HCT116 (cell line): ENCODE results near the gene GNA15. TPM values are rescaled to one million over a fixed set of nuclear protein-coding genes. Genes with fewer than 3 reads are reported as not detected.

ENCODE experiments used
- ATAC-seq: fragments of 200-7000 bp; cut with Tn5 transposase; 2 replicates; pipeline ENCODE4 v1.9.1; 2020; ENCODE audit warnings: mild to moderate bottlenecking, moderate library complexity
- BruUV-seq: library from RNA; stranded (reverse); fragments of 400-500 nt; replicated peaks from 2 replicates; lab custom pipeline; 2021; lab: Mats Ljungman, UMichigan
- CTCF ChIA-PET: fragments of 300-600 bp; sonication (Branson Sonifier 250); formaldehyde crosslinking; loops from one replicate; lab custom pipeline; 2021; ENCODE audit warnings: antibody characterized with exemption; lab: Charles Lee
- POLR2A ChIA-PET: fragments of 300-600, 350-600 bp; sonication (Branson Sonifier 250); formaldehyde crosslinking; loops from one replicate; lab custom pipeline; 2021; ENCODE audit warnings: antibody characterized with exemption; lab: Charles Lee
- RAD21 ChIA-PET, 2 experiments: fragments of 300-600 bp; sonication (Branson Sonifier 250); formaldehyde crosslinking; loops; one replicate each; lab custom pipeline; 2023; ENCODE audit warnings: low total read pairs in 2 of 2; ENCODE audit not compliant: uncharacterized antibody in 2 of 2, unreplicated experiment in 2 of 2, low non-redundant PET in 1 of 2; lab: Charles Lee
- DNase-seq: peaks from one replicate; pipeline ENCODE4 v3.0.0-alpha.2; 2010; ENCODE audit warnings: low read depth, low spot score
- H2AFZ ChIP-seq: fragments of 200-600 bp; shearing (Covaris generic), sonication (generic); 2 replicates; pipeline ENCODE4 v1.6.1; 2017; ENCODE audit warnings: low read depth, mixed run types, mixed read lengths, antibody characterized with exemption, low read length; ENCODE audit not compliant: poor library complexity, severe bottlenecking
- H3K27ac ChIP-seq: 2 replicates; pipeline ENCODE4 v1.5.1; 2012; ENCODE audit warnings: low read depth, low read length
- H3K27me3 ChIP-seq: fragments of 200-600 bp; sonication (generic); 2 replicates; pipeline ENCODE4 v1.6.1; 2016; ENCODE audit warnings: mixed run types, low read length, mixed read lengths; ENCODE audit not compliant: insufficient read depth
- H3K36me3 ChIP-seq, 2 experiments: fragments of 200-500 bp in 1 of 2; fragments of 200-600 bp in 1 of 2; sonication (Bioruptor generic) in 1 of 2; sonication (generic) in 1 of 2; 2 replicates each; pipeline versions ENCODE4 v1.5.1 to v1.6.1; 2014 to 2016; ENCODE audit warnings: low read length in 2 of 2, inconsistent platforms in 1 of 2, mixed read lengths in 1 of 2, mixed run types in 1 of 2; ENCODE audit not compliant: insufficient read depth in 2 of 2, control insufficient read depth in 1 of 2
- H3K4me1 ChIP-seq, 2 experiments: fragments of 200-600 bp in 1 of 2; sonication (generic) in 1 of 2; 2 replicates each; pipeline versions ENCODE4 v1.5.1 to v1.6.1; 2012 to 2017; ENCODE audit warnings: low read length in 2 of 2, inconsistent platforms in 1 of 2, mild to moderate bottlenecking in 1 of 2, mixed read lengths in 1 of 2, mixed run types in 1 of 2, moderate library complexity in 1 of 2; ENCODE audit not compliant: insufficient read depth in 2 of 2, control insufficient read depth in 1 of 2
- H3K4me2 ChIP-seq: fragments of 200-600 bp; sonication (generic); 2 replicates; pipeline ENCODE4 v1.6.1; 2017; ENCODE audit warnings: mixed run types, low read length, mixed read lengths
- H3K4me3 ChIP-seq, 2 experiments: fragments of 200-600 bp in 1 of 2; sonication (generic) in 1 of 2; replicated peaks in 1 of 2; 2 replicates each; pipeline ENCODE4 v1.5.1; 2011 to 2016; ENCODE audit warnings: low read length in 2 of 2, control low read depth in 1 of 2, low read depth in 1 of 2, mild to moderate bottlenecking in 1 of 2, mixed read lengths in 1 of 2, mixed run types in 1 of 2
- H3K79me2 ChIP-seq: fragments of 200-600 bp; sonication (generic); 2 replicates; pipeline ENCODE4 v1.6.1; 2017; ENCODE audit warnings: mild to moderate bottlenecking, mixed run types, low read length, moderate library complexity, mixed read lengths; ENCODE audit not compliant: insufficient read depth
- H3K9ac ChIP-seq: fragments of 200-600 bp; sonication (generic); 2 replicates; pipeline ENCODE4 v1.6.1; 2016; ENCODE audit warnings: low read length, mixed read lengths
- H3K9me2 ChIP-seq: fragments of 200-600 bp; sonication (generic), shearing (Covaris generic); 2 replicates; pipeline ENCODE4 v1.6.1; 2017; ENCODE audit warnings: mixed run types, mild to moderate bottlenecking, moderate library complexity; ENCODE audit not compliant: insufficient read depth
- H3K9me3 ChIP-seq, 2 experiments: fragments of 200-500 bp in 1 of 2; fragments of 200-600 bp in 1 of 2; sonication (Bioruptor generic) in 1 of 2; sonication (generic) in 1 of 2; 2 replicates each; pipeline ENCODE4 v1.6.1; 2014 to 2017; ENCODE audit warnings: low read length in 2 of 2, mixed read lengths in 2 of 2, inconsistent platforms in 1 of 2, low read depth in 1 of 2, mild to moderate bottlenecking in 1 of 2, mixed run types in 1 of 2, moderate library complexity in 1 of 2; ENCODE audit not compliant: control insufficient read depth in 1 of 2, insufficient read depth in 1 of 2
- H4K20me1 ChIP-seq: fragments of 200-600 bp; sonication (generic), shearing (Covaris generic); 2 replicates; pipeline ENCODE4 v1.6.1; 2017; ENCODE audit warnings: mixed run types, mild to moderate bottlenecking, moderate library complexity; ENCODE audit not compliant: insufficient read depth
- ATF3 ChIP-seq: IDR thresholded peaks from 2 replicates; pipeline ENCODE4 v1.6.1; 2012
- CBX3 ChIP-seq: IDR thresholded peaks from 2 replicates; pipeline ENCODE4 v1.6.1; 2012; ENCODE audit warnings: low read depth
- CTCF ChIP-seq, 3 experiments: fragments of 200-600 bp in 1 of 3; sonication (generic) in 1 of 3; IDR thresholded peaks in 2 of 3; conservative IDR thresholded peaks in 1 of 3; 2 replicates each; pipeline ENCODE4 v1.5.1; 2012 to 2017; ENCODE audit warnings: low read depth in 2 of 3, low read length in 2 of 3, antibody characterized with exemption in 1 of 3, borderline replicate concordance in 1 of 3, control low read depth in 1 of 3, mild to moderate bottlenecking in 1 of 3, mixed read lengths in 1 of 3, mixed run types in 1 of 3, moderate library complexity in 1 of 3; ENCODE audit not compliant: insufficient read depth in 1 of 3
- ELF1 ChIP-seq: IDR thresholded peaks from 2 replicates; pipeline ENCODE4 v1.6.1; 2012; ENCODE audit warnings: low read depth, borderline replicate concordance
- EZH2 ChIP-seq: fragments of 200-600 bp; sonication (generic); IDR thresholded peaks from 2 replicates; pipeline ENCODE4 v1.6.1; 2017; ENCODE audit warnings: antibody characterized with exemption, mixed run types
- EZH2phosphoT487 ChIP-seq: fragments of 200-600 bp; IDR thresholded peaks from 2 replicates; pipeline ENCODE4 v1.6.1; 2018; ENCODE audit warnings: antibody characterized with exemption, borderline replicate concordance
- FOSL1 ChIP-seq: IDR thresholded peaks from 2 replicates; pipeline ENCODE4 v1.6.1; 2012; ENCODE audit warnings: low read depth
- JUND ChIP-seq: IDR thresholded peaks from 2 replicates; pipeline ENCODE4 v1.6.1; 2012
- POLR2A ChIP-seq: IDR thresholded peaks from 2 replicates; pipeline ENCODE4 v1.7.0; 2011; ENCODE audit warnings: borderline replicate concordance; ENCODE audit not compliant: insufficient read depth, insufficient read length; ENCODE audit errors: extremely low read depth
- RAD21 ChIP-seq: IDR thresholded peaks from 2 replicates; pipeline ENCODE4 v1.6.1; 2012; ENCODE audit warnings: low read depth, mild to moderate bottlenecking
- REST ChIP-seq: IDR thresholded peaks from 2 replicates; pipeline ENCODE4 v1.6.1; 2012; ENCODE audit warnings: low read depth
- SP1 ChIP-seq: IDR thresholded peaks from 2 replicates; pipeline ENCODE4 v1.6.1; 2012; ENCODE audit warnings: low read depth
- SRF ChIP-seq: IDR thresholded peaks from 2 replicates; pipeline ENCODE4 v1.6.1; 2012; ENCODE audit warnings: low read depth
- TCF7L2 ChIP-seq: IDR thresholded peaks from 2 replicates; pipeline ENCODE4 v1.7.0; 2011; ENCODE audit warnings: borderline replicate concordance, inconsistent platforms; ENCODE audit not compliant: insufficient read depth, insufficient read length; ENCODE audit errors: extremely low read depth
- YY1 ChIP-seq: IDR thresholded peaks from 2 replicates; pipeline ENCODE4 v1.6.1; 2011; ENCODE audit warnings: low read length, low read depth, moderate library complexity, mild to moderate bottlenecking; ENCODE audit not compliant: insufficient replicate concordance; ENCODE audit errors: extremely low read depth
- ZFX ChIP-seq: fragments of 450-650 bp; IDR thresholded peaks from 2 replicates; pipeline ENCODE4 v1.6.1; 2017
- ZNF274 ChIP-seq: fragments of 200-500 bp; sonication (Bioruptor generic); IDR thresholded peaks from 2 replicates; pipeline ENCODE4 v1.6.1; 2014; ENCODE audit warnings: mild to moderate bottlenecking, low read depth, low read length, inconsistent platforms
- intact Hi-C: fragments of 100-400 bp; cut with micrococcal nuclease; formaldehyde crosslinking; loops from 2 replicates; pipeline ENCODE4 v1.10.0; 2022
- total RNA-seq: library from RNA; stranded (reverse); gene quantifications from one replicate; pipeline ENCODE4 v1.2.1, GENCODE V29; 2021; ENCODE audit not compliant: unreplicated experiment

The GNA15 gene
- total RNA-seq, 1 experiment from 2014 or later, result 1.5 TPM

- ATAC-seq (no peak), DNase-seq (no peak)
- intact Hi-C loops, result no loop called here
- Histone ChIP-seq H3K9ac (no peak overlapping the region), H3K36me3 (no peaks in the 10 kb centered on the region), H3K79me2 (no peaks in the 10 kb centered on the region), H3K27me3 (no peaks in the 10 kb centered on the region), H3K4me1 (peaks cover 19 to 21% of the 10 kb centered on the region in 2 experiments), H3K9me2 (no peaks in the 10 kb centered on the region), H3K27ac (no peak overlapping the region), H3K4me3 (no peak overlapping the region), H2AFZ (no peak overlapping the region), H4K20me1 (no peaks in the 10 kb centered on the region), H3K9me3 (no peaks in the 10 kb centered on the region), H3K4me2 (no peak overlapping the region)
- CTCF ChIA-PET, result no interaction called here
- RAD21 ChIA-PET, result no interaction called here
- POLR2A ChIA-PET, result no interaction called here
- BruUV-seq, result no TSS peak
- TF ChIP-seq YY1, result no peak
- no peak for TF ChIP-seq SRF
- TF ChIP-seq ATF3, result no peak
- no peak for TF ChIP-seq ZFX
- TF ChIP-seq RAD21, result no peak
- no peak for TF ChIP-seq CTCF (IDR thresholded peaks at IDR 0.05 in 2 of 3, conservative IDR thresholded peaks at IDR 0.05 in 1 of 3; ENCODE audit: borderline replicate concordance in 1 of 3, insufficient read depth in 1 of 3, low read depth in 2 of 3, low read length in 2 of 3)
- TF ChIP-seq CBX3, result no peak
- no peak for TF ChIP-seq FOSL1
- no peak for TF ChIP-seq TCF7L2
- TF ChIP-seq JUND, result no peak
- no peak for TF ChIP-seq ZNF274
- TF ChIP-seq EZH2phosphoT487, result no peak
- TF ChIP-seq SP1, result no peak
- TF ChIP-seq EZH2, result no peak
- TF ChIP-seq REST, result no peak
- TF ChIP-seq POLR2A, result no peak
- no peak for TF ChIP-seq ELF1
Observed at GRCh38 chr19:3178973-3179738, 43.3 kb downstream of the GNA15 start.
